ENCODE measurements around the gene HPS6.
"Not testable (repeated sequence)": the region's sequence is repeated elsewhere in the genome, so short reads cannot be mapped to it uniquely, and the experiment has no call there.

HPS6 gene

GRCh38 chr10:102064868-102065560 is at the start of gene HPS6:
Gene HPS6 (plus strand): TSS chr10:102065349. CDS start chr10:102065475, 126 bp downstream.
- DNase-seq: peak; percentile 40

- no peak for DNase-seq
Observed at GRCh38 chr10:102016416-102016815, 48.7 kb upstream of the HPS6 start.

- DNase-seq: no peak
Observed at GRCh38 chr10:102017295-102017694, 47.9 kb upstream of the HPS6 start.

GRCh38 chr10:102020938-102021337 is 44.2 kb upstream of the HPS6 start:
- DNase-seq: no peak

- DNase-seq: no peak
Observed at GRCh38 chr10:102024799-102025198, 40.4 kb upstream of the HPS6 start.

- DNase-seq: no peak
Observed at GRCh38 chr10:102027261-102027660, 37.9 kb upstream of the HPS6 start.

- no peak for DNase-seq
Observed at GRCh38 chr10:102033787-102034186, 31.4 kb upstream of the HPS6 start.

GRCh38 chr10:102035807-102036206 is 29.3 kb upstream of the HPS6 start:
- not testable (repeated sequence) for DNase-seq

- no peak for DNase-seq
Observed at GRCh38 chr10:102038410-102038809, 26.7 kb upstream of the HPS6 start.

- DNase-seq: no peak
Observed at GRCh38 chr10:102040305-102041050, 24.7 kb upstream of the HPS6 start.

- DNase-seq: no peak
Observed at GRCh38 chr10:102045292-102045691, 19.9 kb upstream of the HPS6 start.

GRCh38 chr10:102046095-102046494 is 19.1 kb upstream of the HPS6 start:
- DNase-seq: no peak

- not testable (repeated sequence) for DNase-seq
Observed at GRCh38 chr10:102054881-102055646, 10.1 kb upstream of the HPS6 start.

- DNase-seq: peak; percentile 91
Observed at GRCh38 chr10:102055647-102056419, 9.3 kb upstream of the HPS6 start, which contains the start of gene ARMH3. Gene ARMH3 (minus strand): TSS chr10:102056173. CDS start chr10:102040114, 16,059 bp downstream.

GRCh38 chr10:102059987-102060386 is 5.2 kb upstream of the HPS6 start:
- no peak for DNase-seq

GRCh38 chr10:102064503-102064867 is 664 bp upstream of the HPS6 start:
- no peak for DNase-seq

GRCh38 chr10:102065561-102066398 is 631 bp downstream of the HPS6 start:
- no peak for DNase-seq

GRCh38 chr10:102066399-102067088 is 1.4 kb downstream of the HPS6 start:
- no peak for DNase-seq

GRCh38 chr10:102067091-102067916 is 2.2 kb downstream of the HPS6 start:
- no peak for DNase-seq

GRCh38 chr10:102068216-102068615 is 3.1 kb downstream of the HPS6 start:
- no peak for DNase-seq

Measured in NCI-H1694 (cell line).